Stomach (tissue), 4 donors: ENCODE results near the gene KIAA1614.

ENCODE experiments used
- CTCF ChIP-seq, 7 experiments: fragments of 450-650 bp in 4 of 7; fragments of 200-600 bp in 3 of 7; sonication (generic) in 3 of 7; IDR thresholded peaks; one replicate each; pipeline ENCODE4 v1.5.1; 2016 to 2019; ENCODE audit warnings: antibody characterized with exemption in 7 of 7, control low read depth in 2 of 7, mild to moderate bottlenecking in 1 of 7
- EP300 ChIP-seq: sonication (generic); formaldehyde crosslinking; IDR thresholded peaks from one replicate; pipeline ENCODE4 v1.6.1; 2017; ENCODE audit warnings: antibody characterized with exemption
- POLR2A ChIP-seq, 4 donors: fragments of 450-650 bp; IDR thresholded peaks; one replicate each; pipeline ENCODE4 v1.6.1; 2016; ENCODE audit warnings: antibody characterized with exemption in 4 of 4, control low read depth in 2 of 4, mild to moderate bottlenecking in 1 of 4, moderate library complexity in 1 of 4
- POLR2AphosphoS5 ChIP-seq, 3 donors: sonication (generic); formaldehyde crosslinking; IDR thresholded peaks; one replicate each; pipeline ENCODE4 v1.6.1; 2016; ENCODE audit warnings: antibody characterized with exemption in 3 of 3

- no peak for TF ChIP-seq POLR2AphosphoS5 (IDR thresholded peaks at IDR 0.05)
- no peak for TF ChIP-seq POLR2A (IDR thresholded peaks at IDR 0.05)
- TF ChIP-seq CTCF (IDR thresholded peaks at IDR 0.05), result no peak
- TF ChIP-seq EP300, result no peak
These were observed 39.9 kb downstream of the KIAA1614 start for GRCh38 chr1:180952657-180953013.
